NB4 (cell line): ENCODE measurements around the gene STON2.
"Not testable (repeated sequence)": the region's sequence is repeated elsewhere in the genome, so short reads cannot be mapped to it uniquely, and the experiment has no call there.

Source experiments
- DNase-seq: peaks from one replicate; pipeline ENCODE4 v3.0.0; 2010; ENCODE audit warnings: low read depth
- H3K4me3 ChIP-seq: one replicate; pipeline ENCODE4 v1.5.1; 2011; ENCODE audit warnings: mild to moderate bottlenecking, low read depth, low read length, moderate library complexity
- MYC ChIP-seq: IDR thresholded peaks from 2 replicates; pipeline ENCODE4 v1.6.1; 2011; ENCODE audit warnings: low read depth, low read length
- POLR2A ChIP-seq: IDR thresholded peaks from 2 replicates; pipeline ENCODE4 v1.6.1; 2011; ENCODE audit warnings: mild to moderate bottlenecking; ENCODE audit not compliant: insufficient read length; ENCODE audit errors: extremely low read depth
- TF ChIP-seq, protein P1 (sequence below): IDR thresholded peaks from 2 replicates; pipeline ENCODE4 v1.6.1; 2011; ENCODE audit warnings: low read depth, low read length
- TF ChIP-seq, protein P2 (sequence below): IDR thresholded peaks from one replicate; pipeline ENCODE4 v1.5.1; 2012; ENCODE audit warnings: low read depth, low read length

The STON2 gene

DNA sequence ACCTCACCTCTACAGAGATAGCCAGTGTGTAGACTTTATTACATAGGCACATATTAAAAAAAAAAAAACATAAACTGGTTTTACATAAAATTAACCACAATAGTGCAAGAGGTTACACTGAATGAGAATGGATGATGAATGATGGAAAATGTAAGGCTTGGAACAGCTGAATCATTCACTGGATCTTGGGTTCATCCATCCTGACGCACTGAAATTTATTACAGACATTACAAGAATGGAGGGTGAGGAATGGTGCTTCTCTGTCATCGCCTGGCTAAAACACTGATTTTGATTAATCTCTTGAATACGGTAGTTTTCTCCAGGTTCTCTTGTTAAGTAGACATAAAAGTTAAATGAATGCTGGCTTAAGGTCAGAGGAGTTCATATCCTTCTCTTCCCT, 139.4 kb downstream of the STON2 start:
- H3K4me3 ChIP-seq = no peak overlapping the region
- TF ChIP-seq POLR2A (no peak), MYC (no peak)
- TF ChIP-seq, protein P1, sequence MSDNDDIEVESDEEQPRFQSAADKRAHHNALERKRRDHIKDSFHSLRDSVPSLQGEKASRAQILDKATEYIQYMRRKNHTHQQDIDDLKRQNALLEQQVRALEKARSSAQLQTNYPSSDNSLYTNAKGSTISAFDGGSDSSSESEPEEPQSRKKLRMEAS = no peak
- TF ChIP-seq, protein P2, sequence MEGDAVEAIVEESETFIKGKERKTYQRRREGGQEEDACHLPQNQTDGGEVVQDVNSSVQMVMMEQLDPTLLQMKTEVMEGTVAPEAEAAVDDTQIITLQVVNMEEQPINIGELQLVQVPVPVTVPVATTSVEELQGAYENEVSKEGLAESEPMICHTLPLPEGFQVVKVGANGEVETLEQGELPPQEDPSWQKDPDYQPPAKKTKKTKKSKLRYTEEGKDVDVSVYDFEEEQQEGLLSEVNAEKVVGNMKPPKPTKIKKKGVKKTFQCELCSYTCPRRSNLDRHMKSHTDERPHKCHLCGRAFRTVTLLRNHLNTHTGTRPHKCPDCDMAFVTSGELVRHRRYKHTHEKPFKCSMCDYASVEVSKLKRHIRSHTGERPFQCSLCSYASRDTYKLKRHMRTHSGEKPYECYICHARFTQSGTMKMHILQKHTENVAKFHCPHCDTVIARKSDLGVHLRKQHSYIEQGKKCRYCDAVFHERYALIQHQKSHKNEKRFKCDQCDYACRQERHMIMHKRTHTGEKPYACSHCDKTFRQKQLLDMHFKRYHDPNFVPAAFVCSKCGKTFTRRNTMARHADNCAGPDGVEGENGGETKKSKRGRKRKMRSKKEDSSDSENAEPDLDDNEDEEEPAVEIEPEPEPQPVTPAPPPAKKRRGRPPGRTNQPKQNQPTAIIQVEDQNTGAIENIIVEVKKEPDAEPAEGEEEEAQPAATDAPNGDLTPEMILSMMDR = no peak
- no peak for DNase-seq

DNA sequence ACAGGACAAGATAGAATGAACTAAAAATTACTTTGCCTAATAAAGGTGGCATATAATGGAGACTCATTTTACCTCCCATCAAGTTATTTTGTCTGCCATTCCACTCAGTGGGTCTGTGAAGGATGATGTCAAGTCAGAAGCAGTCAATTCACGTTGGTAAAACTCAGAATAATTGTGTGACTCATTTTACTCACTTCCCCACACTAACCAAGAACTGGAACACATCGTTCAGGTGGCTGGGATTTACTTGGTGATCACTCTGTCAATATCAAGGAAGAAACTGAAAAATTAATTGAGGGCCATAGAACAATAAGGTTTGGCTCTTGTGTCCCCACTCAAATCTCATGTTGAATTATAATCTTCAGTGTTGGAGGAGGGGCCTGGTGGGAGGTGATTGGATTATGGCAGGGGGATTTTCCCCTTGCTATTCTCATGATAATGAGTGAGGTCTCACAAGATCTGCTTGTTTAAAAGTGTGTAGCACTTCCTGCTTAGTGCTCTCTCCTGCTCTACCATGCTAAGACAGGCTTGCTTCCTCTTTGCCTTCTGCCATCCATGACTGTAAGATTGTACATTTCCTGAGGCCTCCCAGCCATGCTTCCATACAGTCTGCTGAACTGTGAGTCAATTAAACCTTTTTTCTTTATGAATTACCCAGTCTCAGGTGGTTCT, 143.7 kb downstream of the STON2 start:
- DNase-seq = peak; percentile 12
- TF ChIP-seq MYC = no peak
- TF ChIP-seq, protein P2 = no peak
- TF ChIP-seq, protein P1 = no peak
- no peak for TF ChIP-seq POLR2A
- H3K4me3 ChIP-seq = no peak overlapping the region

DNA sequence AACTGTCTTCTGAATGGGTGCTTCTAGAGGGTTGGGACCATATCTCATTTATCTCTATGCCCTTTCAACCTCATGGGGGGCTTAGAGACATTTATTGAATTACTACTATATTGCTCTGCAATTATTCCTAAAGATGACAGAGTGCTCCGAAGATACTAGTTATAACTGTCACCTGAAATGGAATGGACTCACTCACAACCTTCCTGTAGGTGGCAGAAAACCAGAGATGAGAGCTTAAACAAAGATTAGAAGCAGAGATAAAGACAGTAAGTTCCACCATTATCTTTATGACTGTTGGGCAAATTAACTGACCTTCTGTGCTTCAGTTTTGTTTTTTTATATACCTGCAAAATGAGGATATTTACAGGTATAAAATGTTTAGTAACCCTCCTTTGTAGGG, 147.8 kb downstream of the STON2 start:
- DNase-seq = no peak

DNA sequence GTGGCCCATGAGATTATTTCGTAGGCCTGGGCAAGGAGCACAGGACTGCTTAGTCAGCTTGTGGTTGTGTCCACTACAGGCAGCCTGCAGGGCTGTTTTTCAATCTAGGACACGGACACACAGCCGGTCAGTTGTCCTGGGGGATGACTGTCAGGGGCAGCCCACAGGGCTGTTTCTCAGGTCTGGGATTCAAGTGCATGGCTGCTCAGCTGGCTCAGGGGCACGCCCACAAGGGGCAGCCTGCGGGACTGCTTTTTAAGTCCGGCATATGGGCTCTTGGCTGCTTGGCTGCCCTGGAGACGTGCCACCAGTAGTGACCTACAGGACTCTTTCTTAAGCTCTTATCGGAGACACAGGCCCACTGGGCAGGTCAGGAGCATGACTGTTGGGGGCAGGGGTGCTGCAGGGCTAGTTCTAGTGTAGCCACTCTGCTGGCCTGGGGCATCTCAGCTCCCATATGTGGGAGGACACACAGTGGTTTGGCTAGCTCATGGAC, 152.8 kb downstream of the STON2 start:
- no peak for TF ChIP-seq MYC
- TF ChIP-seq, protein P2 = no peak
- TF ChIP-seq, protein P1 = no peak
- TF ChIP-seq POLR2A = no peak
- H3K4me3 ChIP-seq = no peak overlapping the region
- DNase-seq = no peak

More for the DNA sequence above, 147.8 kb downstream of the STON2 start:
- TF ChIP-seq, protein P1 = no peak
- no peak overlapping the region for H3K4me3 ChIP-seq

DNA sequence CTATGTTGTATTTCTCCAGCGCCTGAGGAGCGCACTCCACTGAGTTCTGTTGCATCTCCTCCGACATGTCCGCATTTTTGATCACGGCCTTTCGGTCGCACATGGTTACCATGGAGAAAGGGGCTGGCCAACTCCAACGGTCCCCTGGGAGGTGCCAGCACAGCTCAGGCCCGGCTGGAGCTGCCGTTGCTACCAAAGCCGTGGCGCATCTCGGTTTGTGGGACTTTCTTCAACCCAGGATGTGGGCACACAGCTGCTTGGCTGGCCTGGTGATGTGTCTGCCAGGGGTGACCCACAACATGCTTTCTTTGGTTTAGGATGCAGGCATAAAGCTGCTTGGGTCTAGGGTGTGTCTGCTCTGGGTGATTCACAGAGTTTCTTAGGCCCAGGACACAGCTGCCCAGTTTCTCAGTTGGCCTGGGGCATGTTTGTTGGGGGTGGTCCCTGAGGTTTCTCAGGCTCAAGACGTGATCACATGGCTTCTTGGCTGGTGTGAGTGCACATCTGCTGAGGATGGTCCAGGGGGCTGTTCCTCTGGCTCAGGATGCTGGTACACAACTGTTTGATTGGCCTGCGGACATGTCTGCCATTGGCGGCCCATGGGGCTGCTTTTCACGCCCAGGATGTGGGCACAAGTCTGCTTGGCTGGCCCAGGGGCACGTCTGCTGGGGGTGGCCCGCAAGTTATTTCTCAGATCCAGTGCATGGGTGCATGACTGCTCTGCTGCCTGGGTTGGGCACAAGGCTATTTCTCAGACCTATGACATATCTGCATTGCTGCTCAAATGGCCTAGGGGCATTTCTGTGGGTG, 153.5 kb downstream of the STON2 start:
- TF ChIP-seq, protein P1 = no peak
- no peak for TF ChIP-seq MYC
- TF ChIP-seq POLR2A = no peak
- TF ChIP-seq, protein P2 = no peak
- H3K4me3 ChIP-seq = no peak overlapping the region
- DNase-seq = no peak

DNA sequence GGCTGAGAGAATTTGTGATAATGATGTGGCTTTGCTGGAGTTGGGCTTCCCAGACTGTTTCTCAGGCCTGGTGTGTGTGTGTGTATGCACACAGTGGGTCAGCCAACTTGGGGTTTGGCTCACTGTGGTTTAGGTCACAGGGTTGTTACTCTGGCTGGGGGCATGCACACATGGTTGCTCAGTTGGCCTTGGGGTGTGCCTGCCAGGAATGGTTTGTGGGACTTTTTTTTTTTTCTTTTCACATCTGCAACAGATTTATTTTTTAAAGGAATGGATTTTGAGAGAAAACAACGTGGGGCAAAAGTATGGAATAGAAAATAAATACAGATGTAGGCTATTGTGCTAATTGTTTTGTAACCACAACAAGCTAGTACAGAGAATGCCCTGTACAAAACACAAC, 154.4 kb downstream of the STON2 start:
- no peak for DNase-seq
- TF ChIP-seq MYC (no peak), POLR2A (no peak)
- TF ChIP-seq, protein P1 = no peak
- TF ChIP-seq, protein P2 = no peak
- no peak overlapping the region for H3K4me3 ChIP-seq

DNA sequence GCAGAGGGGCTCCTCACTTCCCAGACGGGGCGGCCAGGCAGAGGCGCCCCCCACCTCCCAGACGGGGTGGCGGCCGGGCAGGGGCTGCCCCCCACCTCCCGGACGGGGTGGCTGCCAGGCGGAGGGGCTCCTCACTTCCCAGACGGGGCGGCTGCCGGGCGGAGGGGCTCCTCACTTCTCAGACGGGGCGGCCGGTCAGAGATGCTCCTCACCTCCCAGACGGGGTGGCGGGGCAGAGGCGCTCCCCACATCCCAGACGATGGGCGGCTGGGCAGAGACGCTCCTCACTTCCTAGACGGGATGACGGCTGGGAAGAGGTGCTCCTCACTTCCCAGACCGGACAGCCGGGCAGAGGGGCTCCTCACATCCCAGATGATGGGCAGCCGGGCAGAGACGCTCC, 155.7 kb downstream of the STON2 start:
- not testable (repeated sequence) for H3K4me3 ChIP-seq, DNase-seq
